Left ventricle myocardium inferior (tissue), 1 donor: ENCODE measurements around the gene CHL1. TPM values are rescaled to one million over a fixed set of nuclear protein-coding genes. Genes with fewer than 3 reads are reported as not detected.

Experiments
- DNase-seq: peaks from one replicate; pipeline ENCODE4 v3.0.0-alpha.2; 2020
- H3K27ac ChIP-seq: fragments of 200-600 bp; replicated peaks from 2 replicates; pipeline ENCODE4 v1.8.0; 2021
- H3K27me3 ChIP-seq: fragments of 200-600 bp; 2 replicates; pipeline ENCODE4 v1.8.0; 2021; ENCODE audit warnings: low read depth
- H3K36me3 ChIP-seq: fragments of 200-600 bp; 2 replicates; pipeline ENCODE4 v1.8.0; 2021
- H3K4me1 ChIP-seq: fragments of 200-600 bp; 2 replicates; pipeline ENCODE4 v1.8.0; 2021
- H3K4me3 ChIP-seq: fragments of 200-600 bp; 2 replicates; pipeline ENCODE4 v1.8.0; 2021; ENCODE audit warnings: mild to moderate bottlenecking, moderate library complexity
- H3K9me3 ChIP-seq: fragments of 200-600 bp; replicated peaks from 2 replicates; pipeline ENCODE4 v1.8.0; 2021
- intact Hi-C: fragments of 100-400 bp; cut with micrococcal nuclease; formaldehyde crosslinking; loops from one replicate; pipeline ENCODE4 v1.11.0; 2022
- total RNA-seq: library from RNA; stranded (reverse); fragmentation: NEBNext Ultra II Directional; extraction: Animal tissue kit (Norgen Biotek cat#: 25700); gene quantifications from one replicate; pipeline ENCODE4 v1.2.1, GENCODE V29; 2021
- TF ChIP-seq, protein P1 (sequence below): fragments of 200-600 bp; IDR thresholded peaks from 2 replicates; pipeline ENCODE4 v1.8.0; 2021; ENCODE audit warnings: antibody characterized with exemption, mild to moderate bottlenecking, borderline replicate concordance
- donor health status: DM: no; HTN: yes; CAD: no; lungs with severe emphysema.

CHL1 gene
- total RNA-seq, 1 donor from 2014 or later: 8.8 TPM

DNA sequence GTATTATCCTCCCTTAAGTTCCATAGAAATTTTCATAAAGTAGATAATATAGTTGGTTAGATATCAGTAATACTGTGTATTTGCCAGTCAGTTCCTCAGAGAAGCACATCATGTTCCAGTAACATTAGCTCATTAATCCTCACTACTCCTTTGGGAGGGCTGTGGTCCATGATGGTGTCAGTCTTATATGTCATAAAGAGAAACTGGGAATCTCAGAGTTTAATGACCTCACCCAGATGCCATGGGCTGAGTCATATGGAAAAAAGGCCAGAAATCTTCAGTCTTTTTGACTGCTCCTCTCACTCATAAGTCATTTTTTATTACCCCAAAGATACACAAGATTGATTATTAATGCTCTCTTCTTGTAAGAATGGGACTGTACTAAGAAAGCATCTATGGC lies 188.6 kb downstream of the CHL1 start:
- no peaks in the 10 kb centered on the region for H3K4me1 ChIP-seq
- no peak for DNase-seq
- H3K27me3 ChIP-seq: no peaks in the 10 kb centered on the region
- no peaks in the 10 kb centered on the region for H3K9me3 ChIP-seq
- no peaks in the 10 kb centered on the region for H3K36me3 ChIP-seq
- no peak overlapping the region for H3K27ac ChIP-seq
- no peak overlapping the region for H3K4me3 ChIP-seq
- TF ChIP-seq, protein P1, sequence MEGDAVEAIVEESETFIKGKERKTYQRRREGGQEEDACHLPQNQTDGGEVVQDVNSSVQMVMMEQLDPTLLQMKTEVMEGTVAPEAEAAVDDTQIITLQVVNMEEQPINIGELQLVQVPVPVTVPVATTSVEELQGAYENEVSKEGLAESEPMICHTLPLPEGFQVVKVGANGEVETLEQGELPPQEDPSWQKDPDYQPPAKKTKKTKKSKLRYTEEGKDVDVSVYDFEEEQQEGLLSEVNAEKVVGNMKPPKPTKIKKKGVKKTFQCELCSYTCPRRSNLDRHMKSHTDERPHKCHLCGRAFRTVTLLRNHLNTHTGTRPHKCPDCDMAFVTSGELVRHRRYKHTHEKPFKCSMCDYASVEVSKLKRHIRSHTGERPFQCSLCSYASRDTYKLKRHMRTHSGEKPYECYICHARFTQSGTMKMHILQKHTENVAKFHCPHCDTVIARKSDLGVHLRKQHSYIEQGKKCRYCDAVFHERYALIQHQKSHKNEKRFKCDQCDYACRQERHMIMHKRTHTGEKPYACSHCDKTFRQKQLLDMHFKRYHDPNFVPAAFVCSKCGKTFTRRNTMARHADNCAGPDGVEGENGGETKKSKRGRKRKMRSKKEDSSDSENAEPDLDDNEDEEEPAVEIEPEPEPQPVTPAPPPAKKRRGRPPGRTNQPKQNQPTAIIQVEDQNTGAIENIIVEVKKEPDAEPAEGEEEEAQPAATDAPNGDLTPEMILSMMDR: no peak
- intact Hi-C loops: no loop called here

GRCh38 chr3:394775-395174 lies 198.2 kb downstream of the CHL1 start:
- no peaks in the 10 kb centered on the region for H3K27me3 ChIP-seq
- H3K4me1 ChIP-seq: no peaks in the 10 kb centered on the region
- H3K27ac ChIP-seq: no peak overlapping the region
- H3K4me3 ChIP-seq: no peak overlapping the region
- intact Hi-C loops: no loop called here
- DNase-seq: no peak
- H3K9me3 ChIP-seq: no peaks in the 10 kb centered on the region
- TF ChIP-seq, protein P1: no peak
- H3K36me3 ChIP-seq: no peaks in the 10 kb centered on the region

DNA sequence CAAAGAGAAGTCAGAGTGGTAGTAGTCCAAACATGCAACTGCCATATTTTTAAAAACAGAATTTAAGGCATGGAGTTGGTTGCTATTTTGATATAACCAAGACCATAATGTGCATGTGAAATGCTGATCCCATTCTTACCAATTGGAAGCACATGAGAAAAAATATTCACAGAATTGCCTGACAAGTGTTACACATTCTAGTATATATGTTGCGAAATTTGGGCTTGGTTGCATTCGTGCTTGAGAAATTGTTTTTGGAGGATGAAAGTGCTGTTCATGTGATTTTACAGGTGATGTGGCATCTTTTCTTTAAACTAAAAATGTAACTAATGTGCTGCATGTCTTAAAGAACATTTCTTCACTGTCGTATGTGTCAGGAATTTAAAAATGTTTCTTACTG lies 199.7 kb downstream of the CHL1 start:
- Histone ChIP-seq H3K27ac (no peak overlapping the region), H3K36me3 (no peaks in the 10 kb centered on the region), H3K4me3 (no peak overlapping the region), H3K27me3 (no peaks in the 10 kb centered on the region), H3K9me3 (no peaks in the 10 kb centered on the region), H3K4me1 (no peaks in the 10 kb centered on the region)
- TF ChIP-seq, protein P1: no peak
- intact Hi-C loops: no loop called here
- DNase-seq: no peak

GRCh38 chr3:399647-400046 lies 203.1 kb downstream of the CHL1 start:
- Histone ChIP-seq H3K27ac (no peak overlapping the region), H3K4me3 (no peak overlapping the region)

GRCh38 chr3:403826-404225 lies 207.3 kb downstream of the CHL1 start:
- Histone ChIP-seq H3K9me3 (no peaks in the 10 kb centered on the region), H3K36me3 (no peaks in the 10 kb centered on the region), H3K27me3 (no peaks in the 10 kb centered on the region), H3K4me1 (no peaks in the 10 kb centered on the region), H3K4me3 (no peak overlapping the region), H3K27ac (no peak overlapping the region)
- TF ChIP-seq, protein P1: no peak
- DNase-seq: no peak
- intact Hi-C loops: no loop called here

More at GRCh38 chr3:399647-400046, 203.1 kb downstream of the CHL1 start:
- DNase-seq: no peak
- no peaks in the 10 kb centered on the region for H3K27me3 ChIP-seq
- no peaks in the 10 kb centered on the region for H3K4me1 ChIP-seq
- intact Hi-C loops: no loop called here
- H3K36me3 ChIP-seq: no peaks in the 10 kb centered on the region
- H3K9me3 ChIP-seq: no peaks in the 10 kb centered on the region
- TF ChIP-seq, protein P1: no peak

- Histone ChIP-seq H3K9me3 (no peaks in the 10 kb centered on the region), H3K4me3 (no peak overlapping the region), H3K27ac (no peak overlapping the region), H3K27me3 (peaks cover 3% of the 10 kb centered on the region), H3K4me1 (no peaks in the 10 kb centered on the region), H3K36me3 (no peaks in the 10 kb centered on the region)
- no peak for DNase-seq
- TF ChIP-seq, protein P1: no peak
- intact Hi-C loops: no loop called here
These were observed 212.4 kb downstream of the CHL1 start for GRCh38 chr3:409011-409410.
